ENCODE data around the gene TXNRD2.

TXNRD2 gene

GRCh38 chr22:19897726-19898125 lies 43.9 kb downstream of the TXNRD2 start:
- TF ChIP-seq SIN3A (IDR thresholded peaks at IDR 0.05; ENCODE audit: borderline replicate concordance, insufficient read depth, low read length) = no peak

- TF ChIP-seq POLR2AphosphoS5 (IDR thresholded peaks at IDR 0.05; ENCODE audit: low read depth, low read length) = no peak
- TF ChIP-seq REST (IDR thresholded peaks at IDR 0.05; ENCODE audit: insufficient read depth in 1 of 2, low read depth in 2 of 2, low read length in 2 of 2) = no peak
- TF ChIP-seq SIN3A (IDR thresholded peaks at IDR 0.05; ENCODE audit: borderline replicate concordance, insufficient read depth, low read length) = no peak
- TF ChIP-seq FOXP2 (optimal IDR thresholded peaks at IDR 0.05; ENCODE audit: borderline replicate concordance, extremely low read depth, extremely low read length, insufficient read depth) = no peak
- TF ChIP-seq TAF1 (IDR thresholded peaks at IDR 0.05; ENCODE audit: borderline replicate concordance, insufficient read depth, low read length) = no peak
These were observed 44.8 kb downstream of the TXNRD2 start for GRCh38 chr22:19896665-19897355.

- TF ChIP-seq TAF1 (IDR thresholded peaks at IDR 0.05; ENCODE audit: borderline replicate concordance, insufficient read depth, low read length) (no peak), FOXP2 (optimal IDR thresholded peaks at IDR 0.05; ENCODE audit: borderline replicate concordance, extremely low read depth, extremely low read length, insufficient read depth) (no peak), POLR2AphosphoS5 (IDR thresholded peaks at IDR 0.05; ENCODE audit: low read depth, low read length) (no peak), REST (IDR thresholded peaks at IDR 0.05; ENCODE audit: insufficient read depth in 1 of 2, low read depth in 2 of 2, low read length in 2 of 2) (no peak), SIN3A (IDR thresholded peaks at IDR 0.05; ENCODE audit: borderline replicate concordance, insufficient read depth, low read length) (no peak)
These were observed 46.3 kb downstream of the TXNRD2 start for GRCh38 chr22:19895160-19895849.

GRCh38 chr22:19893363-19893762 lies 48.3 kb downstream of the TXNRD2 start:
- no peak for TF ChIP-seq FOXP2 (optimal IDR thresholded peaks at IDR 0.05; ENCODE audit: borderline replicate concordance, extremely low read depth, extremely low read length, insufficient read depth)
- no peak for TF ChIP-seq POLR2AphosphoS5 (IDR thresholded peaks at IDR 0.05; ENCODE audit: low read depth, low read length)

DNA sequence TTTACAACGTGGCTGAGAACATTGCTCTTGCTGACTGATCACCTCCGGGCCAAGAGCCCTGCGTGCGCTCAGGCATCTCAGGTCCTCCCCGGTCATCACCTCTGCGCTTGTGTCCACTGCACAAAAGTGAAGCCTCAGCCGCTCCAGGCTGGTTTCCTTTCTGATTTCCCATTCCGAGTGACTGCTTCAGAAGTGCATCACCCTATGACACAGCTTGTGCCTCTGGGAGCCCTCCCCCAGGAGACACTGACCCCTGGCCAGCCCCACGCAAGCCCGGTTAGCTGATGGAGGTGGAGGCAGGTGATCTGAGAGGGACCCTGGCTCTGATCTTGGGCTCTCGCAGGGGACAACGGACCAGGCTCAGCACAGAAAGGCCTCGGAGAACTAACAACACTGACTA lies 48.7 kb downstream of the TXNRD2 start:
- no peak for TF ChIP-seq SIN3A (IDR thresholded peaks at IDR 0.05; ENCODE audit: borderline replicate concordance, insufficient read depth, low read length)
- TF ChIP-seq TAF1 (IDR thresholded peaks at IDR 0.05; ENCODE audit: borderline replicate concordance, insufficient read depth, low read length) = no peak
- TF ChIP-seq REST (IDR thresholded peaks at IDR 0.05; ENCODE audit: insufficient read depth in 1 of 2, low read depth in 2 of 2, low read length in 2 of 2) = no peak
- TF ChIP-seq POLR2AphosphoS5 (IDR thresholded peaks at IDR 0.05; ENCODE audit: low read depth, low read length) = no peak

GRCh38 chr22:19892257-19892879 lies 49.2 kb downstream of the TXNRD2 start:
- TF ChIP-seq POLR2AphosphoS5 (IDR thresholded peaks at IDR 0.05; ENCODE audit: low read depth, low read length) (no peak), FOXP2 (optimal IDR thresholded peaks at IDR 0.05; ENCODE audit: borderline replicate concordance, extremely low read depth, extremely low read length, insufficient read depth) (no peak), REST (IDR thresholded peaks at IDR 0.05; ENCODE audit: insufficient read depth in 1 of 2, low read depth in 2 of 2, low read length in 2 of 2) (no peak), SIN3A (IDR thresholded peaks at IDR 0.05; ENCODE audit: borderline replicate concordance, insufficient read depth, low read length) (no peak)
